Epithelial cell of alveolus of lung (primary cell): ENCODE measurements around the gene PRG3. TPM values are rescaled to one million over a fixed set of nuclear protein-coding genes. Genes with fewer than 3 reads are reported as not detected.

Source experiments
- total RNA-seq: library from RNA; depleted of rRNA; stranded (reverse); fragments of >200 nt; gene quantifications from 2 replicates; pipeline ENCODE4 v1.2.1, GENCODE V29; 2015

The PRG3 gene, protein sequence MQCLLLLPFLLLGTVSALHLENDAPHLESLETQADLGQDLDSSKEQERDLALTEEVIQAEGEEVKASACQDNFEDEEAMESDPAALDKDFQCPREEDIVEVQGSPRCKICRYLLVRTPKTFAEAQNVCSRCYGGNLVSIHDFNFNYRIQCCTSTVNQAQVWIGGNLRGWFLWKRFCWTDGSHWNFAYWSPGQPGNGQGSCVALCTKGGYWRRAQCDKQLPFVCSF
- total RNA-seq: not detected in 2 replicates

DNA sequence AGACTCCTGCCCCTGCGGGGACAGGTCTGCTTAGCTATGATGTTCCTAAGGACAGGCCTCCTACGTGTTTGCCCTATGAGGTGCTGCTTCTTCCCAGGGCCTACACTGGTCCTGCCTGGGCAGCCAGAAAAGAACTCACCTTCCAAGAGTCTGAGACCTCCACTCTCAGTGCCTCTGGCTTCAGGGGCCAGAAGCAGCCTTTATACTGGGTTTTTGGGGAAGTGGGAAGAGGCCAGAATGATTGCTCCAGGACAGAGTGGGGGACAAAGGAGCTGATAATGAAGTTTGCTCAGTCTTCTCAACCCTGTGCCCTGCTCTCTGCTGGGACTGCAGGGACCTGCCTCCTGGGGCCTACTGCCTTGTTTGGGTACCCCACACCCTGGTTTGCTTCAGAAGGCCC, at the start of gene PRG3:
Gene PRG3 (minus strand): TSS at position 176 of the 400 bp plus-strand sequence. CDS start 442 bp downstream, outside the sequence.

DNA sequence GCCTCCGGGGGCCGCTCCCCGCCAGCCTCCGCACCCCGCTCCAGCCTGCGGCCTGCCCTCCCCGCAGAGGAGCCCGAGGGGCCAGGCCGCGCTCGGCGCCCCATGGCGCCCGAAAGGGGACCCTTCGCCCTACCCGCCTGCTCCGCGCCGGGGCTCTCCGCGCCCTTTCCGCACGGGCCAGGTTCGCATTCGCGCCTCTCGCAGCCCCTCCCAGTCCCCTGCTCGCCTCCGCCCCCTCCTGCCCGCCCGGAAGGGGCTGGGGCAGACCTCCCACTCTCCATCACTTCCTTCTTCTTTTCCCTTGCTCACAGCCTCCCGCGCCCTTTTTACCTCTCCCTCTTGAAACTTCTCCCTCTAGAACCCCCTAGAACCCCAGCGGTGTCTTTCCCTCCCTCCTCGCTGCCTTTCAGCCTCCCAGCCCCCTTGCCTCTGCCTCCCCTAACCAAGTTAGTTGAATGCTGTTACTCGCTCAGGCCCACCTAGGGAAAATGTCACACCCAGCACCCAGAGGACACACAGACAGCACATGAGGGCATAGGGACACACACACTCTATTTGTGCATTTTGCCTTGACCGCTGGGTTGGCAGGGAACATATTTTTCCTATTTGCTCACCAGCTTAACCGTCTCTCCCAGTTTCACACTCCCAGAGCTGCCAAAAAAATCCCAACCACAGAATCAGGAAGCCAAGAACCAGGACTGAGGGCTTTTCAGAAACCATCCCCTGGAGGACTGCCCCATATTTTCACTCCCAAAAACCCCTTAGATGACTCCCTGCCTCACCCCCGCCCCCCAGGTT, 46.2 kb upstream of the PRG3 start, which contains the start of gene SLC43A3:
Gene SLC43A3 (minus strand): TSS at position 193 of the 798 bp plus-strand sequence. CDS start 949 bp downstream, outside the sequence.

DNA sequence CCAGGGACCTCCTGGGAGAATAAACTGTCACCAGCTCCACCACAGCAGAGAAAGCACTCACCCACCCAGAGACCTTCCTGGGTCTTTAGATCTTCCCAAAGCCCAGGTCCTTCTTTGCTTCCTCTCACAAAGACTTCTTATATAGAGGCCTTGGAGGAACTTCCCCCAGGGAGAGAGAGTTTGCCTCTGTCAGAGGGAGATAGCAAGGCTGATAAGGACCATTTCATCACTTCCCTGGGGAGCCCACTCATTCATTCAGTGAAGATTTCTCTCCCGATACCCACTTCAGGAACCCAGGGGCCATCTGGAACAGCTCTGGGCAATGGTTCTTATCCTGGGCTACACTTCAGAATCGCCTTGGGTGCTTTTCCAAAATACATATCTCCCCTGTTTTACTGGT, 9.6 kb upstream of the PRG3 start, which contains the start of gene PRG2:
Gene PRG2 (minus strand): TSS at position 116 of the 400 bp plus-strand sequence. CDS start 706 bp downstream, outside the sequence.

DNA sequence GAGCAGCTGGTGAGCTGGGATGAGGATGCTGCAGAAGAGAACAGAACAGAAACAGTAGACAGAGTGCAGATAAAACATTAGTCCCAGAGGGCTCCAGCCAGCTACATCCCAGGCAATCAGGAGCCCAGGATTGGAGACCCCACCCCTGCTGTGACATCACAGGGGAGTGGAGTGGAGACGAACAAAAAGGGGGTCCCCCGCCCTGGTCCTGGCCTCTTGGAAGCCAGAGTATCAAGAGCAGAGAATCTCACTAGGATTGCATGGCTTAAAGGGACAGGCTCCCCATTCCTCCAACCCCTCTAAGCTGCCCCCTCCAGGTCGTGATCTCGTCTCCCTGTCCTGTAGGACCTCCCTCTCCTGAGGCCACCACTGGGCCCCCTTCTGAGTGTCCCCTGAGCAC, 42.8 kb downstream of the PRG3 start, which contains the start of gene P2RX3:
Gene P2RX3 (plus strand): TSS at position 211 of the 400 bp plus-strand sequence. CDS start 199 bp downstream, outside the sequence.

DNA sequence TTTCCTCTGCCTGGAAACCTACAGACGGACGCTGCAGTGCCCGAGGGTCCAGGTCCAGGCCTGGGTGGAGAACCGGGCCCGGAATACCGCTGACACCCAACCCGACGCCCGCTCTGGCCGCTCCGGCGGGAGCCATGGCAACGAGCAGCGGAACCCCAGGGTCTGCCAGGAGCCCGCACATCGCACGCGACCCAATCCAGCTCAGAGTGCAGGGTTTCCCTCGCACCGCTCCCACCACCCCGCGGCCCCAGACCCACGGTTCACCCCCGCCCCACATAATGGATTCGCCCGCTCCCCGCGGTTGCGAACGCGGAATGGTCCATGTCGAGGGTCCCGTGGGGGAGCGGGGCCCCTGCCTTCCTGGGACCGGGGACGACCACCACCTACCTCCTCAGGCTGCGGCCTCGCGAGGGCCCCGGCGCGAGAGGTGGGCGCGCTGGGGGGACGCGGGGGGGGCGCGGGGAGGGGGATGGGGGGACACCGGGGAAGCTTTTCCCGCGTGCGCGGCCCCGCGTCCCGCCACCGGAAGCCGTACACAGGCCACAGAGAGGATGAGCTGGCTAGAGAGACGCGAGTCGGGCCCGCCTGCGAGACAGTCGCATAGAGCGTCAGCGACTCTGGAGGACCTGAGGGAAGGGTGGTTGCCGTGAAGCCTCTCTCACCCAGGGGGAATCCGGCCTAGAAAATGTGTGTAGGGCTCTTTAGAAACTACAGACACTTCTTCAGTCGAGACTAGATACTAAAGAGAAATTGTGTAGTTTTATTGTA, 45.4 kb downstream of the PRG3 start, which contains the start of gene SSRP1:
Gene SSRP1 (minus strand): TSS at position 550 of the 768 bp plus-strand sequence. CDS start 771 bp downstream, outside the sequence.

Other genes starting within 250 kb of the PRG3 start
- gene LRRC55, start 199.2 kb downstream of the PRG3 start, total RNA-seq: not detected in 2 replicates
- 0.24 and 0.65 TPM in 2 replicates for gene APLNR, start 143.9 kb downstream of the PRG3 start, total RNA-seq
- 89.3 and 101 TPM in 2 replicates for gene TNKS1BP1, start 56.2 kb downstream of the PRG3 start, total RNA-seq
- 91.8 and 119 TPM in 2 replicates for gene SSRP1, start 45.3 kb downstream of the PRG3 start, total RNA-seq
- gene P2RX3, start 42.8 kb downstream of the PRG3 start, total RNA-seq: not detected in 2 replicates
- gene PRG2, start 9.5 kb upstream of the PRG3 start, total RNA-seq: not detected in 2 replicates
- 54.6 and 115 TPM in 2 replicates for gene SLC43A3, start 46.0 kb upstream of the PRG3 start, total RNA-seq
- 0.91 and 4.5 TPM in 2 replicates for gene RTN4RL2, start 79.4 kb upstream of the PRG3 start, total RNA-seq
- 17.3 and 21.9 TPM in 2 replicates for gene SLC43A1, start 134.6 kb upstream of the PRG3 start, total RNA-seq
- gene TIMM10, start 149.6 kb upstream of the PRG3 start, total RNA-seq: 14.7 and 44.3 TPM in 2 replicates
- not detected in 2 replicates for gene SMTNL1, start 156.4 kb upstream of the PRG3 start, total RNA-seq
- 41.2 and 79.9 TPM in 2 replicates for gene UBE2L6, start 186.5 kb upstream of the PRG3 start, total RNA-seq
- 106 and 234 TPM in 2 replicates for gene SERPING1, start 216.5 kb upstream of the PRG3 start, total RNA-seq